Measurements from ENCODE around the gene GNAS. TPM values are rescaled to one million over a fixed set of nuclear protein-coding genes. Genes with fewer than 3 reads are reported as not detected.

GNAS gene
- total RNA-seq, 1 donor, result 361 TPM

GRCh38 chr20:58863044-58863790, 10.7 kb downstream of the GNAS start:
- no peak overlapping the region for H3K4me3 ChIP-seq (ENCODE audit: low read depth, low read length)
- TF ChIP-seq CTCF (IDR thresholded peaks at IDR 0.05; ENCODE audit: insufficient read depth, low read depth, low read length), result no peak
- no peak for DNase-seq (ENCODE audit: low read depth)

GRCh38 chr20:58864346-58864745, 11.8 kb downstream of the GNAS start:
- no peak overlapping the region for H3K4me3 ChIP-seq (ENCODE audit: low read depth, low read length)
- TF ChIP-seq CTCF (IDR thresholded peaks at IDR 0.05; ENCODE audit: insufficient read depth, low read depth, low read length), result no peak

GRCh38 chr20:58865843-58866242, 13.3 kb downstream of the GNAS start:
- TF ChIP-seq CTCF (IDR thresholded peaks at IDR 0.05; ENCODE audit: insufficient read depth, low read depth, low read length), result no peak
- H3K4me3 ChIP-seq (ENCODE audit: low read depth, low read length), result no peak overlapping the region
- no peak for DNase-seq (ENCODE audit: low read depth)

More at GRCh38 chr20:58864346-58864745, 11.8 kb downstream of the GNAS start:
- DNase-seq (ENCODE audit: low read depth), result no peak

GRCh38 chr20:58867211-58867610, 14.7 kb downstream of the GNAS start:
- H3K4me3 ChIP-seq (ENCODE audit: low read depth, low read length), result no peak overlapping the region

GRCh38 chr20:58868795-58869194, 16.3 kb downstream of the GNAS start:
- no peak for TF ChIP-seq CTCF (IDR thresholded peaks at IDR 0.05; ENCODE audit: insufficient read depth, low read depth, low read length)
- no peak overlapping the region for H3K4me3 ChIP-seq (ENCODE audit: low read depth, low read length)
- no peak for DNase-seq (ENCODE audit: low read depth)

More at GRCh38 chr20:58867211-58867610, 14.7 kb downstream of the GNAS start:
- peak; percentile 74 for DNase-seq (ENCODE audit: low read depth)
- TF ChIP-seq CTCF (IDR thresholded peaks at IDR 0.05; ENCODE audit: insufficient read depth, low read depth, low read length), result no peak

- no peak for TF ChIP-seq CTCF (IDR thresholded peaks at IDR 0.05; ENCODE audit: insufficient read depth, low read depth, low read length)
- DNase-seq (ENCODE audit: low read depth), result no peak
Measured at GRCh38 chr20:58869662-58870227, 17.2 kb downstream of the GNAS start.

More at GRCh38 chr20:58869662-58870227, 17.2 kb downstream of the GNAS start:
- H3K4me3 ChIP-seq (ENCODE audit: low read depth, low read length), result no peak overlapping the region
